Tibial nerve (tissue), 4 donors: ENCODE measurements around the gene BCKDHA. TPM values are rescaled to one million over a fixed set of nuclear protein-coding genes. Genes with fewer than 3 reads are reported as not detected.

Experiments used
- DNase-seq, 2 donors: peaks; one replicate each; pipeline ENCODE4 v3.0.0-alpha.2; 2019; ENCODE audit warnings: low spot score in 2 of 2
- H3K27ac ChIP-seq, 4 donors: fragments of 200-600 bp; sonication (generic) in 3 of 4; one replicate each; pipeline ENCODE4 v1.5.1; 2017 to 2019; ENCODE audit warnings: mild to moderate bottlenecking in 1 of 4
- H3K27me3 ChIP-seq, 2 donors: fragments of 200-600 bp; sonication (generic) in 1 of 2; one replicate each; pipeline versions ENCODE4 v1.5.1 to v1.6.0; 2017 to 2019
- H3K36me3 ChIP-seq, 3 donors: fragments of 200-600 bp; sonication (generic); one replicate each; pipeline ENCODE4 v1.5.1; 2018 to 2019
- H3K4me1 ChIP-seq, 4 donors: fragments of 200-600 bp; sonication (generic) in 3 of 4; one replicate each; pipeline ENCODE4 v1.5.1; 2017 to 2019
- H3K4me3 ChIP-seq, 4 donors: fragments of 200-600 bp; sonication (generic) in 3 of 4; one replicate each; pipeline ENCODE4 v1.5.1; 2017 to 2019; ENCODE audit warnings: mild to moderate bottlenecking in 1 of 4, moderate library complexity in 1 of 4
- H3K9me3 ChIP-seq, 4 donors: fragments of 200-600 bp; sonication (generic) in 3 of 4; one replicate each; pipeline ENCODE4 v1.5.1; 2017 to 2019
- CTCF ChIP-seq, 5 experiments: fragments of 200-600 bp in 3 of 5; fragments of 450-650 bp in 2 of 5; sonication (generic) in 3 of 5; IDR thresholded peaks; one replicate each; pipeline ENCODE4 v1.5.1; 2016 to 2019; ENCODE audit warnings: antibody characterized with exemption in 5 of 5, mild to moderate bottlenecking in 3 of 5, moderate library complexity in 2 of 5
- EP300 ChIP-seq, 2 donors: sonication (generic); formaldehyde crosslinking; IDR thresholded peaks; one replicate each; pipeline ENCODE4 v1.6.1; 2017; ENCODE audit warnings: antibody characterized with exemption in 2 of 2, mild to moderate bottlenecking in 1 of 2
- POLR2A ChIP-seq, 2 donors: fragments of 450-650 bp; IDR thresholded peaks; one replicate each; pipeline ENCODE4 v1.6.1; 2017; ENCODE audit warnings: antibody characterized with exemption in 2 of 2, mild to moderate bottlenecking in 2 of 2, moderate library complexity in 2 of 2
- WGBS, 2 donors: methylation state at CpG; one replicate each; pipeline ENCODE4 v1.1.5; 2018; 5-methylcytosine and 5-hydroxymethylcytosine counted together
- total RNA-seq, 4 donors: library from RNA; depleted of rRNA; stranded (reverse); fragments of >200 nt; gene quantifications; one replicate each; pipeline ENCODE4 v1.1.0, GENCODE V29; 2016

BCKDHA gene
- total RNA-seq, 4 donors from 2014 or later: 48.6 to 61.4 (median 54.2) TPM

DNA sequence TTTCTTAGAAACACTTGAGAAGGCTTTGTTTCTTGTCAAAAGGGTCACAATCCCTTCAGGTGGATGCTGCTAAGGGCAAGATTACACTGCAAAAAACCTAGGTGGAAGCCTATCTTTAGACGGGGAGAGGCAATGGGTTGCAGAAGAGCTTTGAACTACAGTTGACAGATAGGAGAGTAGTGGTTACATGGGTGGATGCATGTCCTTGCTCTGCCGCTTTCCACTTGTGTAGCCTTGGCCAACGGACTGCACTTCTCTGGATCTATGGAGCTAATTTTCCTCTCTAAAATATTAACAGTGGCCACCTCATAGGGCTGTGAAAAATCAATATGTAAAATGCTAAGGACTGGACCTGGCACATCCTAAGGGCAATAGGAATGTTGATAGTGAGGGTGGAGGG is 980 bp downstream of the BCKDHA start:
- peak overlapping the region in 3 of 4 donors; percentile 91 to 97 (median 93) for H3K27ac ChIP-seq
- 55 to 65% methylated on average over 3 of the region's 3 CpGs for WGBS, 2 donors

DNA sequence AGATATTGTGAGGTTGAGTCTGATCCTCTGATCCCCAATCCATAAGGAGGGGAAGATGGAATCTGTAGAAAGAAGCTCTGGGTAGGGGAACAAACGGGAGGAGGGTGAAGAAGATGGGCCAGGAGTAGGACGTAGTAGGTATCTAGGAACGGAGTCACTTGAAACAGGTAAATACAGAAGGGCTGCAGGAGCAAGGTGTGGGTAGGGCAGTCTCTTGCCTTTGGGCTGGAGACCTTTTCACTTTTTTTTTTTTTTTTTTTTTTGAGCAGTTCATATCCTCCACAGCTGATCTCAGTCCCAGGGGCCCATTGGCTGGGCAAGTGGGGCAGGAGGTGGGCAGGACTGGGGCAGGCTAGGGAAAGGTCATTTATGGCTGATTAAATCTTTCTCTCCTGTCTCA is 1.5 kb downstream of the BCKDHA start:
- H3K36me3 ChIP-seq: peaks cover 0 to 19% (median 0%) of the 10 kb centered on the region in 3 donors
- peak overlapping the region in 1 of 4 donors; percentile 96 for H3K4me3 ChIP-seq
- no peaks in the 10 kb centered on the region for H3K27me3 ChIP-seq
- H3K27ac ChIP-seq: peak overlapping the region in 1 of 4 donors; percentile 97
- no peak for DNase-seq
- no peaks in the 10 kb centered on the region for H3K9me3 ChIP-seq
- peaks cover 0 to 69% (median 23%) of the 10 kb centered on the region in 4 donors for H3K4me1 ChIP-seq
- no peak for TF ChIP-seq EP300 (IDR thresholded peaks at IDR 0.05)
- TF ChIP-seq POLR2A (IDR thresholded peaks at IDR 0.05): no peak
- WGBS, 2 donors: 84 to 94% methylated on average over 3 of the region's 3 CpGs

More for the DNA sequence above, 980 bp downstream of the BCKDHA start:
- Histone ChIP-seq H3K4me3 (peak overlapping the region; percentile 74 to 99 (median 96)), H3K36me3 (peaks cover 0 to 19% (median 0%) of the 10 kb centered on the region in 3 donors), H3K9me3 (no peaks in the 10 kb centered on the region), H3K4me1 (peaks cover 0 to 68% (median 23%) of the 10 kb centered on the region in 4 donors), H3K27me3 (no peaks in the 10 kb centered on the region)
- no peak for TF ChIP-seq POLR2A (IDR thresholded peaks at IDR 0.05)
- TF ChIP-seq EP300 (IDR thresholded peaks at IDR 0.05): no peak
- no peak for TF ChIP-seq CTCF (IDR thresholded peaks at IDR 0.05)
- no peak for DNase-seq

- Histone ChIP-seq H3K27ac (no peak overlapping the region), H3K9me3 (no peaks in the 10 kb centered on the region), H3K4me1 (peaks cover 0 to 69% (median 23%) of the 10 kb centered on the region in 4 donors), H3K36me3 (peaks cover 0 to 19% (median 0%) of the 10 kb centered on the region in 3 donors), H3K4me3 (no peak overlapping the region), H3K27me3 (no peaks in the 10 kb centered on the region)
- no peak for TF ChIP-seq POLR2A (IDR thresholded peaks at IDR 0.05)
- no peak for TF ChIP-seq EP300 (IDR thresholded peaks at IDR 0.05)
- TF ChIP-seq CTCF (IDR thresholded peaks at IDR 0.05): no peak
- 80 to 91% methylated on average over 2 of the region's 2 CpGs for WGBS, 2 donors
- no peak for DNase-seq
These were observed 1.9 kb downstream of the BCKDHA start for GRCh38 chr19:41399525-41399924.

- peaks cover 0 to 23% (median 0%) of the 10 kb centered on the region in 3 donors for H3K36me3 ChIP-seq
- H3K27me3 ChIP-seq: no peaks in the 10 kb centered on the region
- TF ChIP-seq POLR2A (IDR thresholded peaks at IDR 0.05) (no peak), EP300 (IDR thresholded peaks at IDR 0.05) (no peak), CTCF (IDR thresholded peaks at IDR 0.05) (no peak)
- H3K4me3 ChIP-seq: no peak overlapping the region
- H3K4me1 ChIP-seq: peaks cover 0 to 70% (median 18%) of the 10 kb centered on the region in 4 donors
- H3K9me3 ChIP-seq: no peaks in the 10 kb centered on the region
- H3K27ac ChIP-seq: no peak overlapping the region
- 68 to 80% methylated on average over 4 of the region's 4 CpGs for WGBS, 2 donors
- no peak for DNase-seq
These were observed 3.9 kb downstream of the BCKDHA start for GRCh38 chr19:41401483-41401882.

DNA sequence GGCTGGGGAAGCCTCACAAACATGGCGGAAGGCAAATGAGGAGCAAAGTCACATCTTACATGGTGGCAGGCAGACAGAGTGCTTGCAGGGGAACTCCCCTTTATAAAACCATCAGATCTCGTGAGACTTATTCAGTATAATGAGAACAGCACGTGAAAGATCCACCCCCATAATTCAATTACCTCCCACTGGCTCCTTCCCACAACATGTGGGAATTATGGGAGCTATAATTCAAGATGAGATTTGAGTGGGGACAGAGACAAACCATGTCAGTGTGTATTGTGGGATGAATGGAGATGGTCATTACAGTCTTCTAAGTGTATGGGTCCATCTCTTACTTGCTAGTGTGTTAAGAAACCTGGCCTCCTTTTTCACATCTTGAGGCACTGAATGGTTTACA is 4.4 kb downstream of the BCKDHA start:
- TF ChIP-seq EP300 (IDR thresholded peaks at IDR 0.05) (no peak), POLR2A (IDR thresholded peaks at IDR 0.05) (no peak), CTCF (IDR thresholded peaks at IDR 0.05) (no peak)
- Histone ChIP-seq H3K9me3 (no peaks in the 10 kb centered on the region), H3K4me3 (no peak overlapping the region), H3K27ac (no peak overlapping the region), H3K27me3 (no peaks in the 10 kb centered on the region), H3K4me1 (peaks cover 0 to 70% (median 13%) of the 10 kb centered on the region in 4 donors), H3K36me3 (peaks cover 0 to 23% (median 0%) of the 10 kb centered on the region in 3 donors)
- no peak for DNase-seq
- 46 to 52% methylated on average over 3 of the region's 3 CpGs for WGBS, 2 donors
